Measurements from ENCODE around the gene IFITM1.

IFITM1 gene

GRCh38 chr11:282630-283360 lies 31.0 kb upstream of the IFITM1 start:
- DNase-seq (ENCODE audit: low read depth): no peak

DNA sequence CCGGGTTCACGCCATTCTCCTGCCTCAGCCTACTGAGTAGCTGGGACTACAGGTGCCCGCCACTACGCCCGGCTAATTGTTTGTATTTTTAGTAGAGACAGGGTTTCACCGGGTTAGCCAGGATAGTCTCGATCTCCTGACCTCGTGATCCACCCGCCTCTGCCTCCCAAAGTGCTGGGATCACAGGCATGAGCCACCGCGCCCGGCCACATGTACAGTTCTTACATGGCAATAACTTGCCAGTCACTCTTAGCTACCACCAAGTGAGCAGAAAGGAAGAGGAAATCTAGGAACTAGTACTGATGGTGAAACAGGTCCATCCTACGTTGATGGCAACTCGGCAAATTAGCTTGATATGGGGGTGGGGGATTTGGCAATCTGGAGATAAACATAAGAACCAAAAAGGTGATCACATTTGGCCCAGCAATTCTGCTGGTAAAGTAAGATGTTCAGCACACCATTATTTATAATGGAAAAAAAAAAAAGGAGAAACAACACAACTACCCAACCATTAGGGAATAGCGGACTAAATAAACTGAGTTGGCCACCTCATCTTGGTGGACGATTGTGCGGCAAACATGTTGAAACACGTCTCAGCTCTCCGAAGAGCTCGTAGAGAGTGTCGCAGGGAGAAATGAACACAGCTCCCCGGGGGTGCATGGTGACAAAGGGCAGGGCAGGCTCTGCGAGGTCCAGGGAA lies 30.3 kb upstream of the IFITM1 start:
- DNase-seq (ENCODE audit: low read depth): no peak

DNA sequence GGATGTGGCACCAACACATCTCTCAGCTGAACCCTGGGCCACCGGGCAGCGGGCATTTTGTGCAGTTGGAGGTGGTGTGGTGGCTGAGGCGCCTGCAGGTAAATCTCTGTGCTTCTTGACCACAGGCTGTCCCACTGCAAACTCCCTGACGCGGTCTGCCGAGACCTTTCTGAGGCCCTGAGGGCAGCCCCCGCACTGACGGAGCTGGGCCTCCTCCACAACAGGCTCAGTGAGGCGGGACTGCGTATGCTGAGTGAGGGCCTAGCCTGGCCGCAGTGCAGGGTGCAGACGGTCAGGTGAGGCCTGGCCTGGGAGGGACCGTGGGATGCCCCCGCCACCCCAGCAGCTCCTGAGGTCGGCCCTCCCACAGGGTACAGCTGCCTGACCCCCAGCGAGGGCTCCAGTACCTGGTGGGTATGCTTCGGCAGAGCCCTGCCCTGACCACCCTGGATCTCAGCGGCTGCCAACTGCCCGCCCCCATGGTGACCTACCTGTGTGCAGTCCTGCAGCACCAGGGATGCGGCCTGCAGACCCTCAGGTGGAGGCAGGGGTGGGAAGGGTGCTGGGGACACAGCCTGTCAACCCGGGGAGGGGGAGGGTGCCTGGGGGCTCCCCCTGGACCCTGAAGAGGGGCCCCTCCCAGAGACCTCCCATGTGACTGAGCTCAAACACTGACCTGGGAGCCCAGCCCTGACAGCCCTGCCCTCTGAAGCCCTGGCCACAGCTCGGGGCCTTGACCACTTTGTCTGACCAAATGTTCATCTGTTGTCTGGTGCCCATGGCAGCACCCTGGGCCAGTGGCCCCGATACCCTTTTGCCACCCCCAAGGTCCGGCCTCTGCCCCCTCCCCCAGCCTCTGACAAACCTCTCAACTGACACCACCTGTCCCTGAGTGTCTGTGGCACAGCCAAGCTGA lies 29.5 kb upstream of the IFITM1 start:
- DNase-seq (ENCODE audit: low read depth): no peak

GRCh38 chr11:285021-285893 lies 28.6 kb upstream of the IFITM1 start:
- DNase-seq (ENCODE audit: low read depth): no peak

GRCh38 chr11:285894-286220 lies 28.0 kb upstream of the IFITM1 start:
- DNase-seq (ENCODE audit: low read depth): no peak

- DNase-seq (ENCODE audit: low read depth): peak; percentile 71
These were observed 26.6 kb upstream of the IFITM1 start for GRCh38 chr11:286977-287820.

GRCh38 chr11:287821-288477 lies 25.9 kb upstream of the IFITM1 start:
- no peak for DNase-seq (ENCODE audit: low read depth)

DNA sequence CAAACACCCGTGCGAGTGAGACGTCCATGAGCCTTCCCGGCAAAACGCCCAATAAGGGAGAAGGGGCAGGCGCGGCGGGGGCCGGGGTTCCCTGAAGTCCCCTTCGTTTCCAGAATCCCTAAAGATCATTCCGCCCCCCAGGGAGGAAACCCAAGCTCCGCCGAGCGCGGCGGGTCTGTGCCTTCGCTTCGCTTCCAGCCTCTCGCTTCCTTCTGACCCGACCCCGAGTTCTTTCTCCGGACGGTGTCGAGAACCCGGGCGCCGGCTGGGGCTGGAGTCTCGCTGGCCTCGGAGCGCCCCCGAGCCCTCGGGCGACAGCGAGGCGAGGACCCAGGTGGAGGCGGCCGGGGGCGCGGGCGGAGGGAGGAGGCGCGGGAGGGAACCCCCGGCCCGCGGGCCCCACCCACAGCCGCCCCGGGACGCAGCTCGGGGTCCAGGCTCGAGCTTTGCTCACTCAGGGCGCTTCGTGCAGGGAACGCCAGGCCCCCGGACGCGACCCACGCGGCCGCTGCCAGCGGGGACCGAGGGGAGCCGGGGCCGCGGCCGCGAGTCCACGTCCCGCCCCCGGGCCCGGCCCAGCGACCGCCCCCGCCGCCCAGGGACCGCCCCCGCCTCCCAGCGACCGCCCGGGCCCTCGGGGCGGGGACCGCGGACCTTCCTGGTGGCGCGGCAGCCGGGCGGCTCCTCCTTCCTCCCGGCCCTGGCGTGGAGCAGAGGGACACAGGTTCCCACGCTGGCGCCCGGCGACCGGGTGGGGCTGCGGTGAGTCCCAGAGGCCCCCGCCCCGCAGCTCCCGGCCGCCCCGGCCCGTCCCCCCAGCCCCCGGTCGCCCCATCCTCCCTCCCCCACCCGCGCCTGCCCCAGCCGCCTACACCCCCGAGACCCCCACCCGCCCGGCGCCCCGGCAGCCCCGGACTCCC lies 25.1 kb upstream of the IFITM1 start, which contains the start of gene PGGHG:
Gene PGGHG (plus strand): TSS at position 649 of the 920 bp plus-strand sequence. CDS start 691 bp downstream, outside the sequence.
- no peak for DNase-seq (ENCODE audit: low read depth)

GRCh38 chr11:289398-289711 lies 24.5 kb upstream of the IFITM1 start:
- no peak for DNase-seq (ENCODE audit: low read depth)

GRCh38 chr11:289712-290620 lies 23.9 kb upstream of the IFITM1 start:
- DNase-seq (ENCODE audit: low read depth): no peak

DNA sequence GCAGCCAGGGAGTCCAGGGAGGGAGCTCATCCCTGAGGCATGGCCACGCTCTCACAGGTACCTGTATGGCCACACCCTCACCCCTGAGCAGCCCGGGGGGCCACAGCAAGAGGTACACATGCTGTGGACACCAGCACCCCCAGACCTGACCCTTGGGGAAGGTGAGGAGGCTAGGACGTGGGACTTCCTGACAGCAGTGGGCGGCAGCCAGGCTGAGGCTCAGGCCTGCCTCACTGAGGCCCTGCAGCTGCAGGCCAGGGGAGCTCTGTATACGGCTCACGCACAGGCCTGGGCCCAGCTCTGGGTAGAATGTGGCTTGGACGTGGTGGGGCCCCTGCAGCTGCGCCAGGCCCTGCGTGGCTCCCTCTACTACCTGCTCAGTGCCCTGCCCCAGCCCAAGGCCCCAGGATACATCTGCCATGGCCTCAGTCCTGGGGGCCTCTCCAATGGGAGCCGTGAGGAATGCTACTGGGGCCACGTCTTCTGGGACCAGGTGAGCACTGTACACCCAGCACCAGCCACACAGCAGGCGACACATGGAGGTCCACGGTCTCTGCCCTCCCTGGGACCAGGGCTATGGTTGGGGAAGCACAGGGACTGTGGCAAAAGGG lies 23.1 kb upstream of the IFITM1 start:
- DNase-seq (ENCODE audit: low read depth): no peak

- no peak for DNase-seq (ENCODE audit: low read depth)
These were observed 22.3 kb upstream of the IFITM1 start for GRCh38 chr11:291281-292210.

DNA sequence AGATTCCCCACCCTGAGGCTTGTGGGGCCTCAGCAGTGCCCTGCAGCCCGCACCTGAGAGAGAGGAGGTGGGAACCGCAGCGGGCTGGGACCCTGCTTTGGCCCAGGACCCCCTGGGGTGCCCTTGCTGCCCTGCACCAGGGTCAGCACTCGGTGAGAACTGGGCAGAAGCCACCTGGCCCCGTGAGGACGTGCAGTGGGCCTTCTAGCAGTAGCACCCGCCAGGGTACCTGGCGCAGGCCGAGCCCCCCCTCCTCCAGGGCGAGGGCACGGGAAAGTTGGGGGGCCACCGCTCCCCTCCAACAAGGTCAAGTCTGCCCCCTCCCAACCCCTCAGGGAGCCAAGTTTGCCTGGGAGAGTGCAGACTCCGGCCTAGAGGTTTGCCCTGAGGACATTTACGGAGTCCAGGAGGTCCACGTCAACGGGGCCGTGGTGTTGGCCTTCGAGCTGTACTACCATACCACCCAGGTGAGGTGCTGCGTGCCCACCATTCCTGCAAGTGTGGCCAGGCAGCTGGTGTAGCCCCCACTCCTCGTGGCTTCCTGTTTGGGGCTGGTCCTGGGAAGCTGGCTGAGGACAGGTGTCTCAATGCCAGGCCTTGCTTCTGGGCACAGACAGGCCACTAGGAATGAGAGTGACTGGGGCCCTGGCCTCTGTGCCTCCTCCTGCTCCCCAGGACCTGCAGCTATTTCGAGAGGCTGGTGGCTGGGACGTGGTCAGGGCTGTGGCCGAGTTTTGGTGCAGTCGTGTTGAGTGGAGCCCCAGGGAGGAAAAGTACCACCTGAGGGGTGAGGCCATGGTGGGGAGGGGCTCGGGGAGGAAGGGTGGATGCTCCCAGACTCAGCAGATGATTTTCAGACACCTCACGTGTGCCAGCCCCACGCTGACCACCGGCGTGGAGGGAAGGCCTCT lies 21.4 kb upstream of the IFITM1 start:
- no peak for DNase-seq (ENCODE audit: low read depth)

- no peak for DNase-seq (ENCODE audit: low read depth)
These were observed 20.5 kb upstream of the IFITM1 start for GRCh38 chr11:293271-293851.
